ENCODE results near the gene CRYBG3. TPM values are rescaled to one million over a fixed set of nuclear protein-coding genes. Genes with fewer than 3 reads are reported as not detected.

The CRYBG3 gene
- total and polyA plus RNA-seq, 5 donors, result 9.5 to 23.4 (median 22.7) TPM

DNA sequence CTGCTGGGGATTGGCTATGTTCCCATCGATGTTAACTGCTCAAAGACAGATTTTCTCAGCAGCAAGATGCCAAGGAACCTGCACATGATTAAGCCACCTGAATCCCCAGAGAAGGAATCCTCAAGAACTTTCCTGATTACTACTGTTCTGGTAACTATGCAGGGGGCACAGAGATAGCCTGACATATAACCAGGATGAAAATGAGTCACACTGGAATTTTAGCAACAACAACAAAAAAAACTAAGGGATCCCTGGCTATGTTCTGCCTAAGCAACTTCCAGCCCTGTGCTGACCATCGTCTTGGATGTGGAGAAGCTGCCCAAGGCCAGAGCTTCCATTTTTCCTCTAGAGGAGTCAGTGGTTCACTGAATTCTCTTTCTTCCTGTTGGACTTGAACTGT is 136.6 kb downstream of the CRYBG3 start:
- H3K4me1 ChIP-seq (ENCODE audit: control insufficient read depth, insufficient read depth, low read length), result no peaks in the 10 kb centered on the region
- no peaks in the 10 kb centered on the region for H3K27me3 ChIP-seq (ENCODE audit: control insufficient read depth, insufficient read depth)
- WGBS, result 90% methylated on average over 2 of the region's 2 CpGs
- H3K9me3 ChIP-seq (ENCODE audit: control insufficient read depth, low read length), result no peaks in the 10 kb centered on the region
- ATAC-seq (no peak), DNase-seq (no peak)
- no peak overlapping the region for H3K4me3 ChIP-seq (ENCODE audit: low read length)
- intact Hi-C loops (cut with DNase I), result no loop called here
- no peak overlapping the region for H3K27ac ChIP-seq (ENCODE audit: low read length)

DNA sequence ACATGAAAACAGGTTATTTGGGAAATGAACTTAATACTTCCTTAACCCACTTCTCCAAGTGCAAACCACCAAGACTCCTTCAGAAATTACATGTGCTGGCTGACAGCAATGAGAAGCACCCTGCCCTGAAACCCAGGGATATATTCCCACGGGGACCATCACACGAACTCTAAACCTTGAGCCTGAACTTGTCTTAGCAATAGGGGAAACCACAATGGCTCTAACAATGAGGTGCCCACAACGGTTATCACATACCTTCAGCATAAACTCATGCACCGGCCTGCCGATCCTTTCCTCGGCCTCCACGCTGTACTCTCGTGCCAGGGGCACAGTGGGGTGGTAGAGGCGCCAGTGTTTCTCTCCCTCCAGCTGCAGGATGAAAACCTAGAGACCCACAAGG is 137.0 kb downstream of the CRYBG3 start:
- WGBS, result 94% methylated on average over 9 of the region's 9 CpGs
- no peak for DNase-seq
- no peak for ATAC-seq
- H3K27ac ChIP-seq (ENCODE audit: low read length), result no peak overlapping the region
- intact Hi-C loops (cut with DNase I), result no loop called here
- H3K27me3 ChIP-seq (ENCODE audit: control insufficient read depth, insufficient read depth), result no peaks in the 10 kb centered on the region
- H3K9me3 ChIP-seq (ENCODE audit: control insufficient read depth, low read length), result no peaks in the 10 kb centered on the region
- no peak overlapping the region for H3K4me3 ChIP-seq (ENCODE audit: low read length)
- H3K4me1 ChIP-seq (ENCODE audit: control insufficient read depth, insufficient read depth, low read length), result no peaks in the 10 kb centered on the region

DNA sequence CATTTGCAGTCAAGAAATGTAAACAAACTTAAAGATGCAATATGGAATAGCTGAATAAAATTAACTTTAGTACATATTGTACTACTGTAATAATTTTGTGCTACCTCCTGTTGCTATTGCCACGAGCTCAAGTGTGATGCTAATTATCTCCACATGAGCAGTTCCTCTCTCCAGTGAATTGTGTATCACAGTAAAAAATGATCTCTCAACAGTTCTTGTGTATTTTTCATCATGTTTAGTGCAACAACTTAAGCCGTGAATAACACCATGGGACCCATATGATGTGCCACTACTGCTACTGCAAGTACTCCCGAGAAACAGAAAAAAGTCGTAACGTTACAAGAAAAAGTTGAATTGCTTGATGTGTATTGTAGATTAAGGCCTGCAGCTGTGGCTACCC is 138.1 kb downstream of the CRYBG3 start:
- intact Hi-C loops (cut with DNase I), result no loop called here
- DNase-seq, result no peak
- Histone ChIP-seq H3K9me3 (ENCODE audit: control insufficient read depth, low read length) (no peaks in the 10 kb centered on the region), H3K4me1 (ENCODE audit: control insufficient read depth, insufficient read depth, low read length) (no peaks in the 10 kb centered on the region), H3K27me3 (ENCODE audit: control insufficient read depth, insufficient read depth) (no peaks in the 10 kb centered on the region), H3K27ac (ENCODE audit: low read length) (no peak overlapping the region), H3K4me3 (ENCODE audit: low read length) (no peak overlapping the region)
- ATAC-seq, result no peak
- 93% methylated on average over 5 of the region's 5 CpGs for WGBS

DNA sequence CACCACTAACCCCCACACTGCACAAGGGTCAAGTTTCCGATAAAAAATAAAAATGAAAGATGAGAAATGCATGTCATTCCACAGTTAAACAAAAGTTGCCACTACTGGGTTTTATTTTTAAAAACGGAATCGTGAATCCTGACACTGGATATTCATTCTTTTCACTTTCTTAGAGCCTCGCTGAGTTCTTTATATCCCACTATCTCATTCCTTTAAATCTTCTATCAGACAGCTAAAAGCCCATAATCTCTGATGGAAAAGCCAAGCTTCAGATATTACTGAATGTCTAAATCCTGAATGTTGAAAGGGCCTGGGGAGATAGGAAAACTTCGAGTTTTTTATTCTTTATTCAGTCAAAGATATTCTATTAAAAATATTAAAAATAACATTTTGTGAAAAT is 138.7 kb downstream of the CRYBG3 start:
- Histone ChIP-seq H3K27ac (ENCODE audit: low read length) (no peak overlapping the region), H3K4me3 (ENCODE audit: low read length) (no peak overlapping the region), H3K27me3 (ENCODE audit: control insufficient read depth, insufficient read depth) (no peaks in the 10 kb centered on the region), H3K9me3 (ENCODE audit: control insufficient read depth, low read length) (no peaks in the 10 kb centered on the region), H3K4me1 (ENCODE audit: control insufficient read depth, insufficient read depth, low read length) (no peaks in the 10 kb centered on the region)
- ATAC-seq (no peak), DNase-seq (no peak)
- WGBS, result 78% methylated on average over 5 of the region's 5 CpGs
- intact Hi-C loops (cut with DNase I), result no loop called here

DNA sequence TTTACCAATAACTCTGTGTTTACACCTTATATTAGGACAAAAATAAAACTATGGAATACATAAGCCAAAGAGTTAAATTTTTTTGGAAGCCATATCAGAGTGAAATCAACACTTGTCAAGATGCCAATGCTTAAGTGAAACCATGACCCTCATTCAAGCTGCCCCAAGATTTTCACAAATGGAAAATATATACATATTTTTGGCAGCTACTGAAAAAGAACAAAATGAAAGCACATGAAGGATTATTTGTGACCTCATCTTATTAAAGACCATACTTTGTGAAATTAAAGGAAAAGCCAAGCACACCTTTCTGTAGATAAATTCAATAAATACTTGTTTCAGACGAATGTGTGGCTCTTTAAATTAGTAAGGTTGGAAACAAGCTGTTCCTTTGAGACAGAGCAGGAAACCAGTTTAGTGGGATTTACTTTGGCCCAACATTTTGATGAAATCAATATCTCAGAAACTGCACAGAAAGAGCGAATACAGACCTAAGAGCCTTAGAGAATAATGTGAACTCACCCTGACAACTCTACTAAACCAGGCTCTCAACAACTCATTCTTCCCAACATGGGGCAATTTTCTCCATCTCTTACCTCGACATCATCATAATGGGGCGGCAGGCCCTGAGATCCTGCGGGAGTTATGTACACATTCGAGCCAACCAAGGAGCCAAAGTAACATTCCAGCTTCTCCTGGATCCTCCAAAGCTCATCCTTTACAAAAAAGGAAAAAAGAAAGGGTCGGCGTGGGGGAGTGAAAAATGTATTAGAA is 139.4 kb downstream of the CRYBG3 start:
- intact Hi-C loops (cut with DNase I), result no loop called here
- no peak overlapping the region for H3K4me3 ChIP-seq (ENCODE audit: low read length)
- 80% methylated on average over 8 of the region's 8 CpGs for WGBS
- no peak for ATAC-seq
- H3K27ac ChIP-seq (ENCODE audit: low read length), result no peak overlapping the region
- H3K4me1 ChIP-seq (ENCODE audit: control insufficient read depth, insufficient read depth, low read length), result no peaks in the 10 kb centered on the region
- no peak for DNase-seq
- no peaks in the 10 kb centered on the region for H3K27me3 ChIP-seq (ENCODE audit: control insufficient read depth, insufficient read depth)
- no peaks in the 10 kb centered on the region for H3K9me3 ChIP-seq (ENCODE audit: control insufficient read depth, low read length)

DNA sequence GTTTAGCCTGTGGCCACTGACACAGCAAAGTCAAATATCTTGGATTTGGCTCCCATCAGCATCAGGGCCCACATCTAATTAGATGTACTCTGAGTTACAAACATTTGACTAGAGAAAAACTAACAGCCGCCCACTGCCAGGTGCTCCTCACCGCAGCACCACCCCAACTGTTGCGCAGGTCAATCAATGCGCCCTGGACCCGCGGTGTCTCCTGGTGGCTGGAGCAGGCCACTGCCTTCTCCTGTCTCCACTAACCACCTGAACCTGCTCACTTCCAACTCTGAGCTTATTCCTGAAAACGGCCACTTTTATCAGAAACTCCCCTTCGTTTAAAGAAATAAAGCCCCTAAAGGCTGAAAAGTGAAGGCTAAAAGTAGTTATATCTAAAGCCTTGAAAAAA is 146.2 kb downstream of the CRYBG3 start:
- DNase-seq (peak in 1 of 3 donors; percentile 44), ATAC-seq (no peak)
- Histone ChIP-seq H3K27ac (ENCODE audit: low read length) (no peak overlapping the region), H3K4me3 (ENCODE audit: low read length) (no peak overlapping the region), H3K4me1 (ENCODE audit: control insufficient read depth, insufficient read depth, low read length) (peaks cover 3% of the 10 kb centered on the region), H3K9me3 (ENCODE audit: control insufficient read depth, low read length) (no peaks in the 10 kb centered on the region), H3K27me3 (ENCODE audit: control insufficient read depth, insufficient read depth) (no peaks in the 10 kb centered on the region)
- 94% methylated on average over 8 of the region's 8 CpGs for WGBS
- intact Hi-C loops (cut with DNase I), result no loop called here

DNA sequence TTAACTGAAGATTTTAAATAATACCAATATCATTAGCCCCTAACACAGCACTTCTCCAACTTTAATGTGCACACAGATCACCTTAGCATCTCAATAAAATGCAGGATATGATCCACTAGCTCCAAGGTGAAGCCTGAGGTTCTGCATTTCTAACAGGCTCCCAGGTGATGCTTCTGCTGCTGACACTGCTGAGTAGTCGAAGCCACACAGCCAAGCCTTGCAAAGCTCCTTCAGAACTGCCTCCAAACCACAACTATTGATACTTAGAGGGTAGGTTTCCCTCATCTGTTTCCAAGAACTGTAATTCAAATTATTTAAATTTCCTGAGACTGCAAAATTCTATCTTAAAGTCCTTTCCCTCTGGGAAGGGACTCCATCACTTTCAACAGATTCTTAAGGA is 146.6 kb downstream of the CRYBG3 start:
- ATAC-seq, result no peak
- intact Hi-C loops (cut with DNase I), result no loop called here
- DNase-seq, result no peak
- no peaks in the 10 kb centered on the region for H3K9me3 ChIP-seq (ENCODE audit: control insufficient read depth, low read length)
- peaks cover 3% of the 10 kb centered on the region for H3K4me1 ChIP-seq (ENCODE audit: control insufficient read depth, insufficient read depth, low read length)
- WGBS, result 95% methylated on average over 1 of the region's 1 CpG
- H3K27ac ChIP-seq (ENCODE audit: low read length), result no peak overlapping the region
- no peak overlapping the region for H3K4me3 ChIP-seq (ENCODE audit: low read length)
- no peaks in the 10 kb centered on the region for H3K27me3 ChIP-seq (ENCODE audit: control insufficient read depth, insufficient read depth)

DNA sequence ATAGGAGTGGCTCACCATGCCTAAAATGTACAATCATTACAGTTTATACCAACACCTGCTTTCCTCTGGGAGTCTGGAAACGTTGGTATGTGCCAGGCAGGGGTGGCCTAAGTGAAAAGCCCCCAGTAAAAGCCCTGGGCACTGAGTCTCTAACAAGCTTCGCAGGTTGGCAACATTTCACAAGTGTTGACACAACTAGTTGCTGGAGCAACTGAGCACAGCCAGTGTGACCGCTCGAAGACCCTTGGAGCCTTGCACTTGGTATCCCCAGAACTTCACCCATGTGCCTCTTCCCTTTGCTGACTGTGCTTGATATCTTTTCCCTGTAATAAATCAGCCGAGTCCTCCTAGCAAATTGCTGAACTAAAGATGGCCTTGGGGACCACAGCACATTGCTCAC is 147.7 kb downstream of the CRYBG3 start:
- H3K27ac ChIP-seq (ENCODE audit: low read length), result no peak overlapping the region
- H3K4me3 ChIP-seq (ENCODE audit: low read length), result no peak overlapping the region
- H3K9me3 ChIP-seq (ENCODE audit: control insufficient read depth, low read length), result no peaks in the 10 kb centered on the region
- H3K4me1 ChIP-seq (ENCODE audit: control insufficient read depth, insufficient read depth, low read length), result peaks cover 3% of the 10 kb centered on the region
- intact Hi-C loops (cut with DNase I), result no loop called here
- H3K27me3 ChIP-seq (ENCODE audit: control insufficient read depth, insufficient read depth), result no peaks in the 10 kb centered on the region
- ATAC-seq, result no peak
- DNase-seq, result no peak
- 80% methylated on average over 5 of the region's 5 CpGs for WGBS

DNA sequence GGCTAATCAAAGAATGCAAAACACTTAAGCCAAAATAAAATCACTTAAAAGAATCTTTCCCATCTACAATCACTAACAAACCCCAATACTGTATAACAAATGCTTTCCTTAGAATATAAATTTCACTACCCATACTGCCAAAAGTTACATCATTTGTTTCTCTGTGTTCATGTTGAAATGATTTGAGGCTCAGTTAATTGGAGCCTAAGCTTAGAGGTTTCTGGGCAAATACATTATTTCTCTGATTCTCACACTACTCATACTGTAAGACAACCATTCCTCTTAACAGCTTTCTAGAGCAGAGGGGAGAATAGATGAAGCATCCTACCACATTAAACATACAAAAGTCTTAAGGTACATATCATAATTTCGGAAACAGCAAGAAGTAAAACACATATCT is 148.3 kb downstream of the CRYBG3 start:
- WGBS, result 91% methylated on average over 1 of the region's 1 CpG
- H3K4me1 ChIP-seq (ENCODE audit: control insufficient read depth, insufficient read depth, low read length), result peaks cover 3% of the 10 kb centered on the region
- H3K27ac ChIP-seq (ENCODE audit: low read length), result no peak overlapping the region
- no peaks in the 10 kb centered on the region for H3K9me3 ChIP-seq (ENCODE audit: control insufficient read depth, low read length)
- no peaks in the 10 kb centered on the region for H3K27me3 ChIP-seq (ENCODE audit: control insufficient read depth, insufficient read depth)
- DNase-seq (no peak), ATAC-seq (no peak)
- intact Hi-C loops (cut with DNase I), result no loop called here
- H3K4me3 ChIP-seq (ENCODE audit: low read length), result no peak overlapping the region

DNA sequence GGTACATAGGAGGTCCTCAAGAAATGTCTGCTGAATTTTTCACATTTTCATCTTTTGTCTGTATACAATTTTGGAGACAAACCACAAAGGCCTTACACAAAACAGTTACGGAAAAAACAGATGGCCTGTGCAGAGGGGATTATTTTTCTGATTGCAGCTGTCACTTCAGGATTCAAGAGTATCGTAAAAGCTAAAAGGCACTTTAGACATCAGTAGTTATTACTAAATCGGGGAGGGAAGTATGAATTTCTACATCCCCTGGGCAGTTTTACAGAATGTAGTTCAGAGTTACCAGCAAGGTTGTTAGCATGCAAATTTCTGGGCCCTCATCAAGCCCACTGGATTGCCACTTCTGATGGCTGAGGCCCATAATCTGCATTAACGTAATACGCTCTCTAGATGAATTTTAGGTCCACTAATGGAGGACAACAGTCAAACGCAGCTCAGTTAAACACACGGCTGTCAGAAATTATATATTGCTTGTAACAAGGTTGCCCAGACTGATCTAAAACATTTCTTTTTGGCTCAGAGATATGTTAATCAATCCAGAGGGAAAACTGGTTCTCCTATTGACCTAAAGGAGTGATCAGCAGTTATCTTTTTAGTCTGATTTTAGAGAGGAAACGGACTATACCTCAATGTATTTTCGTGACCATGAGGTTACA is 149.3 kb downstream of the CRYBG3 start:
- peaks cover 3% of the 10 kb centered on the region for H3K4me1 ChIP-seq (ENCODE audit: control insufficient read depth, insufficient read depth, low read length)
- no peaks in the 10 kb centered on the region for H3K9me3 ChIP-seq (ENCODE audit: control insufficient read depth, low read length)
- ATAC-seq (no peak), DNase-seq (no peak)
- 63% methylated on average over 9 of the region's 9 CpGs for WGBS
- H3K27ac ChIP-seq (ENCODE audit: low read length), result no peak overlapping the region
- no peaks in the 10 kb centered on the region for H3K27me3 ChIP-seq (ENCODE audit: control insufficient read depth, insufficient read depth)
- intact Hi-C loops (cut with DNase I), result no loop called here
- H3K4me3 ChIP-seq (ENCODE audit: low read length), result no peak overlapping the region

DNA sequence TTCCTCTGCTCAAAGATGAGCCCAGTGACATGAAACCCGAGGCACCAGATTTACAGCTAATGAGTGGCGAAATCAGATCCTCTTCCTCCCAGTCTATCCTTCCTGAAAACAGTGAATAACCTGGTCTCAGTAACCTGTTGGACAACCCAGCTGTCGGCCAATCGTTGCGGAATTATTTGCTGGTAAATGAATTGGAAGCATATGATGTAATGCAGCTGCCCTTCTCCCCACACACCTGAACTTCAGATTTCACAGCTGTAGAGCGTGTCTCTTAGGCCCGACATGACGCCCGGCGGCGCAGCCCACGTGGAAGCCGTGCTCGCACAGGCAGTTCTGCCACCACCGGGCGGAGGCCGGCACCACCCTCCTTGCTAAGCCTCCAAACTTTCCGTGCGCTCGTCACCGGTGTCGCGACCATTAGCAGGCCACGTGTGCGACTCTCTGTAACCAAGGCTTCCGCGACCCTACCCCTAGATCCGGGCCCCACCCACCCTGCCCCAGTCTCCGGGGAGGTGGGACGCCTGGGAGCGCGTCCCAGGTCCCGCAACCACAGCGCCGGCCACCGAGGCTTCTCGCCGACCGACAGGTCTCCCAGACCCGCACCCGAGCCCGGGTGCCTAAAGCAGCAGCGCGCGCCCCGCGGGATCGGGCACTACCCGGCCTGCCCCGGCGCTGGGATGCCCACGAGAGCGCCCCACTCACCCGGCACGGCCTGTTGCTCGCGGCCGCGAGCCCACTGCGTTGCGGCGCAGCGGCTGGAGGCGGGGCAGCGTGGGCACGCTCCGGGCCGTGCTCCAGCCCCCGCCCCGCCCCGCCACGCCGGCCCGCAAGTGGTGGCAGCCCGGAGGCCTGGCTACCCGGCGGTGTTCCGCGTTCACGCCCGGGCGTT is 150.1 kb downstream of the CRYBG3 start, which contains the start of gene RIOX2:
Gene RIOX2, minus strand, starts transcription at position 753 of the 889 bp plus-strand sequence. CDS start 4,838 bp downstream, outside the sequence.
- Histone ChIP-seq H3K4me3 (ENCODE audit: low read length) (peak within 1 kb of the TSS; percentile 60), H3K4me1 (ENCODE audit: control insufficient read depth, insufficient read depth, low read length) (peaks cover 3% of the 10 kb centered on the region), H3K27ac (ENCODE audit: low read length) (peak within 1 kb of the TSS; percentile 16), H3K9me3 (ENCODE audit: control insufficient read depth, low read length) (no peaks in the 10 kb centered on the region), H3K27me3 (ENCODE audit: control insufficient read depth, insufficient read depth) (no peaks in the 10 kb centered on the region)
- 2% methylated on average over 82 of the region's 82 CpGs for WGBS
- peak; percentile 87 to 93 (median 89) for DNase-seq
- peak; percentile 98 to 99 for ATAC-seq
- intact Hi-C loops (cut with DNase I), result no loop called here
